ENCODE results near the gene RTKN. TPM values are rescaled to one million over a fixed set of nuclear protein-coding genes. Genes with fewer than 3 reads are reported as not detected.

RTKN gene
- total and polyA plus RNA-seq, 10 of the 15 experiments (the other 5 are each of a cell fraction or from before 2014, with no cell fraction given): 0.50 to 12.3 (median 5.4) TPM

GRCh38 chr2:74421221-74421870 lies 20.4 kb downstream of the RTKN start, which contains the start of the genes C2orf81 and WDR54 (continued):
- TF ChIP-seq SUZ12 (IDR thresholded peaks at IDR 0.05; ENCODE audit: unreplicated experiment): no peak
- no peak for TF ChIP-seq EZH2 (IDR thresholded peaks at IDR 0.05; ENCODE audit: borderline replicate concordance, control insufficient read depth, low read depth, low read length)
- TF ChIP-seq RB1 (IDR thresholded peaks at IDR 0.05; ENCODE audit: borderline replicate concordance): peak; percentile 88; the same call in 1 of the 2 replicates
- no peak for TF ChIP-seq STAT3 (IDR thresholded peaks at IDR 0.05; ENCODE audit: low read depth, low read length)
- no peak for TF ChIP-seq PAX8 (IDR thresholded peaks at IDR 0.05)
- no peak for TF ChIP-seq ZNF217 (IDR thresholded peaks at IDR 0.05)
- TF ChIP-seq ZZZ3 (IDR thresholded peaks at IDR 0.05; ENCODE audit: control insufficient read depth, insufficient read length, low read depth): no peak
- TF ChIP-seq, protein P1, sequence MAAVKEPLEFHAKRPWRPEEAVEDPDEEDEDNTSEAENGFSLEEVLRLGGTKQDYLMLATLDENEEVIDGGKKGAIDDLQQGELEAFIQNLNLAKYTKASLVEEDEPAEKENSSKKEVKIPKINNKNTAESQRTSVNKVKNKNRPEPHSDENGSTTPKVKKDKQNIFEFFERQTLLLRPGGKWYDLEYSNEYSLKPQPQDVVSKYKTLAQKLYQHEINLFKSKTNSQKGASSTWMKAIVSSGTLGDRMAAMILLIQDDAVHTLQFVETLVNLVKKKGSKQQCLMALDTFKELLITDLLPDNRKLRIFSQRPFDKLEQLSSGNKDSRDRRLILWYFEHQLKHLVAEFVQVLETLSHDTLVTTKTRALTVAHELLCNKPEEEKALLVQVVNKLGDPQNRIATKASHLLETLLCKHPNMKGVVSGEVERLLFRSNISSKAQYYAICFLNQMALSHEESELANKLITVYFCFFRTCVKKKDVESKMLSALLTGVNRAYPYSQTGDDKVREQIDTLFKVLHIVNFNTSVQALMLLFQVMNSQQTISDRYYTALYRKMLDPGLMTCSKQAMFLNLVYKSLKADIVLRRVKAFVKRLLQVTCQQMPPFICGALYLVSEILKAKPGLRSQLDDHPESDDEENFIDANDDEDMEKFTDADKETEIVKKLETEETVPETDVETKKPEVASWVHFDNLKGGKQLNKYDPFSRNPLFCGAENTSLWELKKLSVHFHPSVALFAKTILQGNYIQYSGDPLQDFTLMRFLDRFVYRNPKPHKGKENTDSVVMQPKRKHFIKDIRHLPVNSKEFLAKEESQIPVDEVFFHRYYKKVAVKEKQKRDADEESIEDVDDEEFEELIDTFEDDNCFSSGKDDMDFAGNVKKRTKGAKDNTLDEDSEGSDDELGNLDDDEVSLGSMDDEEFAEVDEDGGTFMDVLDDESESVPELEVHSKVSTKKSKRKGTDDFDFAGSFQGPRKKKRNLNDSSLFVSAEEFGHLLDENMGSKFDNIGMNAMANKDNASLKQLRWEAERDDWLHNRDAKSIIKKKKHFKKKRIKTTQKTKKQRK (IDR thresholded peaks at IDR 0.05; ENCODE audit: low read depth, low read length): no peak
- TF ChIP-seq, protein P2, sequence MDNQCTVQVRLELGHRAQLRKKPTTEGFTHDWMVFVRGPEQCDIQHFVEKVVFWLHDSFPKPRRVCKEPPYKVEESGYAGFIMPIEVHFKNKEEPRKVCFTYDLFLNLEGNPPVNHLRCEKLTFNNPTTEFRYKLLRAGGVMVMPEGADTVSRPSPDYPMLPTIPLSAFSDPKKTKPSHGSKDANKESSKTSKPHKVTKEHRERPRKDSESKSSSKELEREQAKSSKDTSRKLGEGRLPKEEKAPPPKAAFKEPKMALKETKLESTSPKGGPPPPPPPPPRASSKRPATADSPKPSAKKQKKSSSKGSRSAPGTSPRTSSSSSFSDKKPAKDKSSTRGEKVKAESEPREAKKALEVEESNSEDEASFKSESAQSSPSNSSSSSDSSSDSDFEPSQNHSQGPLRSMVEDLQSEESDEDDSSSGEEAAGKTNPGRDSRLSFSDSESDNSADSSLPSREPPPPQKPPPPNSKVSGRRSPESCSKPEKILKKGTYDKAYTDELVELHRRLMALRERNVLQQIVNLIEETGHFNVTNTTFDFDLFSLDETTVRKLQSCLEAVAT (IDR thresholded peaks at IDR 0.05): no peak
- TF ChIP-seq RELB (IDR thresholded peaks at IDR 0.05; ENCODE audit: low read depth): no peak
- TF ChIP-seq, protein P3, sequence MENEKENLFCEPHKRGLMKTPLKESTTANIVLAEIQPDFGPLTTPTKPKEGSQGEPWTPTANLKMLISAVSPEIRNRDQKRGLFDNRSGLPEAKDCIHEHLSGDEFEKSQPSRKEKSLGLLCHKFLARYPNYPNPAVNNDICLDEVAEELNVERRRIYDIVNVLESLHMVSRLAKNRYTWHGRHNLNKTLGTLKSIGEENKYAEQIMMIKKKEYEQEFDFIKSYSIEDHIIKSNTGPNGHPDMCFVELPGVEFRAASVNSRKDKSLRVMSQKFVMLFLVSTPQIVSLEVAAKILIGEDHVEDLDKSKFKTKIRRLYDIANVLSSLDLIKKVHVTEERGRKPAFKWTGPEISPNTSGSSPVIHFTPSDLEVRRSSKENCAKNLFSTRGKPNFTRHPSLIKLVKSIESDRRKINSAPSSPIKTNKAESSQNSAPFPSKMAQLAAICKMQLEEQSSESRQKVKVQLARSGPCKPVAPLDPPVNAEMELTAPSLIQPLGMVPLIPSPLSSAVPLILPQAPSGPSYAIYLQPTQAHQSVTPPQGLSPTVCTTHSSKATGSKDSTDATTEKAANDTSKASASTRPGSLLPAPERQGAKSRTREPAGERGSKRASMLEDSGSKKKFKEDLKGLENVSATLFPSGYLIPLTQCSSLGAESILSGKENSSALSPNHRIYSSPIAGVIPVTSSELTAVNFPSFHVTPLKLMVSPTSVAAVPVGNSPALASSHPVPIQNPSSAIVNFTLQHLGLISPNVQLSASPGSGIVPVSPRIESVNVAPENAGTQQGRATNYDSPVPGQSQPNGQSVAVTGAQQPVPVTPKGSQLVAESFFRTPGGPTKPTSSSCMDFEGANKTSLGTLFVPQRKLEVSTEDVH (IDR thresholded peaks at IDR 0.05; ENCODE audit: low read depth, partially characterized antibody): no peak
- no peak for TF ChIP-seq ATF2 (IDR thresholded peaks at IDR 0.05; ENCODE audit: low read length)
- TF ChIP-seq RELA (IDR thresholded peaks at IDR 0.05; ENCODE audit: borderline replicate concordance, partially characterized antibody): peak; percentile 68
- no peak for TF ChIP-seq FOS (IDR thresholded peaks at IDR 0.05; ENCODE audit: borderline replicate concordance, extremely low read depth, insufficient read length)
- TF ChIP-seq MYB (IDR thresholded peaks at IDR 0.05; ENCODE audit: borderline replicate concordance, low read depth, low read length): no peak
- peak in 1 of 2 experiments; percentile 97; a peak in 1 of 3 replicates for TF ChIP-seq EGR1 (IDR thresholded peaks at IDR 0.05; ENCODE audit: borderline replicate concordance in 1 of 2, low read depth in 2 of 2, low read length in 2 of 2)
- no peak for TF ChIP-seq KAT2A (conservative IDR thresholded peaks at IDR 0.05; ENCODE audit: control insufficient read depth, low read depth, low read length)
- no peak for TF ChIP-seq PAX5 (IDR thresholded peaks at IDR 0.05; ENCODE audit: borderline replicate concordance, low read depth, low read length)
- peak; percentile 25; the same call in 1 of the 2 replicates for TF ChIP-seq NR2C1 (IDR thresholded peaks at IDR 0.05)
